SK-N-SH (cell line): ENCODE results near the gene KPTN. TPM values are rescaled to one million over a fixed set of nuclear protein-coding genes. Genes with fewer than 3 reads are reported as not detected.

Experiments used
- CTCF ChIA-PET: fragments of 300-600, 350-600 bp; formaldehyde crosslinking; extraction: SDS; loops from one replicate; lab custom pipeline; 2021; lab: Yijun Ruan, JAX
- POLR2A ChIA-PET: fragments of 350-600 bp; sonication (Branson Sonifier 250); formaldehyde crosslinking; extraction: SDS; loops from one replicate; lab custom pipeline; 2020; ENCODE audit warnings: antibody characterized with exemption, inconsistent platforms; lab: Yijun Ruan, JAX
- DNase-seq: peaks from one replicate; pipeline ENCODE4 v3.0.0; 2012
- H2AFZ ChIP-seq: fragments of 200-600 bp; sonication (generic); 2 replicates; pipeline ENCODE4 v1.8.1; 2016; ENCODE audit warnings: antibody characterized with exemption, mild to moderate bottlenecking, low read depth
- H3F3A ChIP-seq: fragments of 200-600 bp; sonication (generic); replicated peaks from 2 replicates; pipeline ENCODE3; 2016; ENCODE audit warnings: antibody characterized with exemption, mild to moderate bottlenecking; ENCODE audit not compliant: insufficient read depth
- H3K27ac ChIP-seq, 2 experiments: fragments of 200-500 bp in 1 of 2; fragments of 200-600 bp in 1 of 2; sonication (Bioruptor generic) in 1 of 2; sonication (generic), shearing (Covaris generic) in 1 of 2; 2 replicates each; pipeline versions ENCODE4 v1.5.1 to v1.6.1; 2014 to 2016; ENCODE audit warnings: low read depth in 2 of 2, inconsistent platforms in 1 of 2, low read length in 1 of 2, mild to moderate bottlenecking in 1 of 2, mixed read lengths in 1 of 2
- H3K27me3 ChIP-seq: fragments of 200-600 bp; sonication (generic), shearing (Covaris generic); 2 replicates; pipeline ENCODE4 v1.6.1; 2016; ENCODE audit warnings: mixed run types; ENCODE audit not compliant: insufficient read depth
- H3K36me3 ChIP-seq, 2 experiments: fragments of 200-500 bp in 1 of 2; fragments of 200-600 bp in 1 of 2; sonication (Bioruptor generic) in 1 of 2; sonication (generic) in 1 of 2; replicated peaks in 1 of 2; 2 replicates each; pipeline versions ENCODE3 to v1.5.1; 2014 to 2016; ENCODE audit warnings: low read length in 1 of 2, mild to moderate bottlenecking in 1 of 2; ENCODE audit not compliant: insufficient read depth in 2 of 2, control insufficient read depth in 1 of 2
- H3K4me1 ChIP-seq, 2 experiments: fragments of 200-500 bp in 1 of 2; fragments of 200-600 bp in 1 of 2; sonication (Bioruptor generic) in 1 of 2; sonication (generic), shearing (Covaris generic) in 1 of 2; 2 replicates each; pipeline versions ENCODE4 v1.5.1 to v1.6.1; 2014 to 2016; ENCODE audit warnings: low read depth in 1 of 2, low read length in 1 of 2, mixed run types in 1 of 2; ENCODE audit not compliant: insufficient read depth in 2 of 2, control insufficient read depth in 1 of 2
- H3K4me2 ChIP-seq: fragments of 200-600 bp; sonication (generic), shearing (Covaris generic); 2 replicates; pipeline ENCODE4 v1.6.1; 2017; ENCODE audit warnings: mixed run types
- H3K4me3 ChIP-seq, 2 experiments: fragments of 200-500 bp in 1 of 2; fragments of 200-600 bp in 1 of 2; sonication (Bioruptor generic) in 1 of 2; sonication (generic), shearing (Covaris generic) in 1 of 2; 2 replicates each; pipeline versions ENCODE4 v1.5.1 to v1.8.1; 2014 to 2016; ENCODE audit warnings: low read depth in 2 of 2, inconsistent platforms in 1 of 2, low read length in 1 of 2, mild to moderate bottlenecking in 1 of 2, mixed read lengths in 1 of 2, moderate library complexity in 1 of 2
- H3K79me2 ChIP-seq: fragments of 200-600 bp; sonication (generic); 2 replicates; pipeline ENCODE4 v1.8.1; 2017; ENCODE audit warnings: mild to moderate bottlenecking; ENCODE audit not compliant: insufficient read depth
- H3K9ac ChIP-seq: fragments of 200-600 bp; sonication (generic); 2 replicates; pipeline ENCODE4 v1.6.1; 2017; ENCODE audit warnings: mixed run types
- H3K9me2 ChIP-seq: fragments of 200-600 bp; sonication (generic); 2 replicates; pipeline ENCODE4 v1.6.1; 2017; ENCODE audit warnings: mixed run types
- H3K9me3 ChIP-seq: fragments of 200-600 bp; sonication (generic); 2 replicates; pipeline ENCODE4 v1.6.1; 2017; ENCODE audit warnings: mixed run types, mild to moderate bottlenecking, moderate library complexity
- H4K20me1 ChIP-seq: fragments of 200-600 bp; sonication (generic); 2 replicates; pipeline ENCODE4 v1.6.1; 2017; ENCODE audit warnings: mild to moderate bottlenecking, mixed run types; ENCODE audit not compliant: insufficient read depth
- CHD2 ChIP-seq: fragments of 150-350 bp; IDR thresholded peaks from 2 replicates; pipeline ENCODE4 v1.6.1; 2018; ENCODE audit warnings: low read length; ENCODE audit not compliant: partially characterized antibody
- CTCF ChIP-seq: fragments of 200-600 bp; sonication (generic); IDR thresholded peaks from 2 replicates; pipeline ENCODE4 v1.6.1; 2017; ENCODE audit warnings: antibody characterized with exemption, mild to moderate bottlenecking, moderate library complexity
- EZH2phosphoT487 ChIP-seq: fragments of 200-600 bp; sonication (generic); IDR thresholded peaks from 2 replicates; pipeline ENCODE4 v1.6.1; 2017; ENCODE audit warnings: low read depth, mixed run types, mild to moderate bottlenecking, antibody characterized with exemption, moderate library complexity, borderline replicate concordance
- FOSL2 ChIP-seq: IDR thresholded peaks from 2 replicates; pipeline ENCODE4 v1.4.0; 2012; ENCODE audit warnings: low read depth, mild to moderate bottlenecking, moderate library complexity, borderline replicate concordance
- FOXJ3 ChIP-seq: sonication (generic); formaldehyde crosslinking; IDR thresholded peaks from 2 replicates; pipeline ENCODE4 v1.5.1; 2020; ENCODE audit warnings: mild to moderate bottlenecking, missing genetic modification reagents
- FOXM1 ChIP-seq: IDR thresholded peaks from 2 replicates; pipeline ENCODE4 v1.4.0; 2012; ENCODE audit warnings: low read depth, mild to moderate bottlenecking
- GABPA ChIP-seq: IDR thresholded peaks from 2 replicates; pipeline ENCODE4 v1.4.0; 2012; ENCODE audit warnings: low read depth, mild to moderate bottlenecking
- MXI1 ChIP-seq: IDR thresholded peaks from 2 replicates; pipeline ENCODE4 v1.6.1; 2012; ENCODE audit warnings: mild to moderate bottlenecking, low read depth, low read length, improper control_type of control experiment
- NRF1 ChIP-seq: IDR thresholded peaks from 2 replicates; pipeline ENCODE4 v1.6.1; 2012; ENCODE audit warnings: low read depth, mild to moderate bottlenecking, low read length
- POLR2AphosphoS5 ChIP-seq: IDR thresholded peaks from 2 replicates; pipeline ENCODE4 v1.6.1; 2012; ENCODE audit warnings: low read depth, low read length
- RAD21 ChIP-seq: IDR thresholded peaks from 2 replicates; pipeline ENCODE4 v1.6.1; 2012; ENCODE audit warnings: mild to moderate bottlenecking, low read length
- RCOR1 ChIP-seq: fragments of 150-350 bp; IDR thresholded peaks from 2 replicates; pipeline ENCODE4 v1.6.1; 2017; ENCODE audit warnings: antibody characterized with exemption, low read length
- SIN3A ChIP-seq: IDR thresholded peaks from 2 replicates; pipeline ENCODE4 v1.6.1; 2012; ENCODE audit warnings: low read depth, mild to moderate bottlenecking, low read length, moderate library complexity, borderline replicate concordance
- SMC3 ChIP-seq: IDR thresholded peaks from 2 replicates; pipeline ENCODE4 v1.6.1; 2012; ENCODE audit warnings: low read depth, low read length, improper control_type of control experiment
- TAF1 ChIP-seq: IDR thresholded peaks from 2 replicates; pipeline ENCODE4 v1.6.1; 2012; ENCODE audit warnings: low read depth, mild to moderate bottlenecking, low read length, moderate library complexity, borderline replicate concordance
- TCF12 ChIP-seq: IDR thresholded peaks from 2 replicates; pipeline ENCODE4 v1.4.0; 2012
- TEAD4 ChIP-seq: IDR thresholded peaks from 2 replicates; pipeline ENCODE4 v1.4.0; 2012; ENCODE audit warnings: mild to moderate bottlenecking, borderline replicate concordance; ENCODE audit not compliant: insufficient read depth
- USF2 ChIP-seq: fragments of 150-350 bp; IDR thresholded peaks from 2 replicates; pipeline ENCODE4 v1.6.1; 2017; ENCODE audit warnings: antibody characterized with exemption, low read length, low read depth, borderline replicate concordance
- WGBS: methylation state at CpG from one replicate; pipeline ENCODE4 v1.1.6; 2017; ENCODE audit warnings: low lambda C conversion rate; 5-methylcytosine and 5-hydroxymethylcytosine counted together
- polyA plus RNA-seq, 3 experiments: library from polyadenylated mRNA; depleted of rRNA; stranded (reverse); fragments of >200 nt; gene quantifications; 2 replicates each; pipeline ENCODE4 v1.2.3, GENCODE V29; 2012
- TF ChIP-seq, protein P1 (sequence below): IDR thresholded peaks from 2 replicates; pipeline ENCODE4 v1.4.0; 2012; ENCODE audit warnings: low read depth, borderline replicate concordance
- TF ChIP-seq, protein P2 (sequence below): IDR thresholded peaks from 2 replicates; pipeline ENCODE4 v1.4.0; 2012; ENCODE audit warnings: low read depth, borderline replicate concordance
- TF ChIP-seq, protein P3 (sequence below): fragments of 150-350 bp; IDR thresholded peaks from 2 replicates; pipeline ENCODE4 v1.6.1; 2016; ENCODE audit warnings: mild to moderate bottlenecking, low read depth, low read length

Gene KPTN
- polyA plus RNA-seq, 1 of the 3 experiments (the other 2 are of a cell fraction): 15.8 TPM

DNA sequence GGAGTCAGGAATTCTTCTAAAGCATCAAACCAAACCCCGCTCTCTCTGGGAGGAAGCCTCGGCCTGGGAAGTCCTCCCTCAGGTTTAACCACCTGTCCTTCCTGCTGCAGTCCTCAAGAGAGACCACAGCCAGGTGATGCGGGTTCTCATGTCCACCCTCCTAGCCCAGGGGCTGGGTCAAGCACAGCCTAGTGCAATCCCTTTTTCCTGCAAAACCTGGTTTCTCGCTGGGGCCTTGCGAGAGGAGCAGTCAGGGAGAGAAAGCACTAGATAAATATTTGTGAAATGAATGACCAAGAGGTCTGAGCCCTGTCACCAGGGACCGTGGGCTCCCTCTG lies 14.7 kb downstream of the KPTN start (continued):
- TF ChIP-seq FOSL2: no peak
- TF ChIP-seq RCOR1: no peak
- TF ChIP-seq, protein P1, sequence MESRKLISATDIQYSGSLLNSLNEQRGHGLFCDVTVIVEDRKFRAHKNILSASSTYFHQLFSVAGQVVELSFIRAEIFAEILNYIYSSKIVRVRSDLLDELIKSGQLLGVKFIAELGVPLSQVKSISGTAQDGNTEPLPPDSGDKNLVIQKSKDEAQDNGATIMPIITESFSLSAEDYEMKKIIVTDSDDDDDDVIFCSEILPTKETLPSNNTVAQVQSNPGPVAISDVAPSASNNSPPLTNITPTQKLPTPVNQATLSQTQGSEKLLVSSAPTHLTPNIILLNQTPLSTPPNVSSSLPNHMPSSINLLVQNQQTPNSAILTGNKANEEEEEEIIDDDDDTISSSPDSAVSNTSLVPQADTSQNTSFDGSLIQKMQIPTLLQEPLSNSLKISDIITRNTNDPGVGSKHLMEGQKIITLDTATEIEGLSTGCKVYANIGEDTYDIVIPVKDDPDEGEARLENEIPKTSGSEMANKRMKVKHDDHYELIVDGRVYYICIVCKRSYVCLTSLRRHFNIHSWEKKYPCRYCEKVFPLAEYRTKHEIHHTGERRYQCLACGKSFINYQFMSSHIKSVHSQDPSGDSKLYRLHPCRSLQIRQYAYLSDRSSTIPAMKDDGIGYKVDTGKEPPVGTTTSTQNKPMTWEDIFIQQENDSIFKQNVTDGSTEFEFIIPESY: no peak

DNA sequence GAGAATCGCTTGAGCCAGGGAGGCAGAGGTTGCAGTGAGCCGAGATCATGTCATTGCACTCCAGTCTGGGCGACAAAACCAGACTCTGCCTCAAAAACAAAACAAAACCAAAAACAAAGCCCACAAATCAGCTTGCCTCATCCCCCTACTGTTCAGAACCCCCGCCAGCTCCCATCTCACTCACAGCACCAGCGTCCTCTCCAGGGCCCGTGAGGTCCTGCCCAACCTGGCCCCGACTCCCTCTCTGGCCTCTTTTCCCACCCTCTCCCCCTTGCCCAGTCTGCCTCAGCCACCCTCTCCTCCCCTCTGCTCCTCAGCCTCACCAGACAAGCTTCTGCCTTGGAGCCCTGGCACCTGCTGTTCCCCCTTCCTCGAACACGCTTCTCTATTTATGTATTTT lies 16.1 kb downstream of the KPTN start:
- Histone ChIP-seq H3K4me2 (no peak overlapping the region), H4K20me1 (no peaks in the 10 kb centered on the region), H3K4me1 (peaks cover 0 to 18% of the 10 kb centered on the region in 2 experiments; a peak in 1 of 4 replicates), H3K9ac (no peak overlapping the region), H3K27ac (no peak overlapping the region), H3K36me3 (no peaks in the 10 kb centered on the region), H3K79me2 (no peaks in the 10 kb centered on the region), H3K4me3 (no peak overlapping the region), H3K9me3 (no peaks in the 10 kb centered on the region), H3K9me2 (no peaks in the 10 kb centered on the region), H3K27me3 (peaks cover 6% of the 10 kb centered on the region; the same call in 1 of the 2 replicates), H2AFZ (no peak overlapping the region), H3F3A (peaks cover 3% of the 10 kb centered on the region)
- TF ChIP-seq TCF12 (no peak), SMC3 (no peak), USF2 (no peak), RAD21 (no peak), NRF1 (no peak), GABPA (no peak), TEAD4 (no peak), SIN3A (no peak), MXI1 (no peak), CTCF (no peak), EZH2phosphoT487 (no peak), POLR2AphosphoS5 (no peak), FOSL2 (no peak), TAF1 (no peak), CHD2 (no peak), FOXJ3 (CRISPR knock-in tag) (no peak), FOXM1 (no peak)
- TF ChIP-seq, protein P2, sequence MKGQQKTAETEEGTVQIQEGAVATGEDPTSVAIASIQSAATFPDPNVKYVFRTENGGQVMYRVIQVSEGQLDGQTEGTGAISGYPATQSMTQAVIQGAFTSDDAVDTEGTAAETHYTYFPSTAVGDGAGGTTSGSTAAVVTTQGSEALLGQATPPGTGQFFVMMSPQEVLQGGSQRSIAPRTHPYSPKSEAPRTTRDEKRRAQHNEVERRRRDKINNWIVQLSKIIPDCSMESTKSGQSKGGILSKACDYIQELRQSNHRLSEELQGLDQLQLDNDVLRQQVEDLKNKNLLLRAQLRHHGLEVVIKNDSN: no peak
- TF ChIP-seq, protein P3, sequence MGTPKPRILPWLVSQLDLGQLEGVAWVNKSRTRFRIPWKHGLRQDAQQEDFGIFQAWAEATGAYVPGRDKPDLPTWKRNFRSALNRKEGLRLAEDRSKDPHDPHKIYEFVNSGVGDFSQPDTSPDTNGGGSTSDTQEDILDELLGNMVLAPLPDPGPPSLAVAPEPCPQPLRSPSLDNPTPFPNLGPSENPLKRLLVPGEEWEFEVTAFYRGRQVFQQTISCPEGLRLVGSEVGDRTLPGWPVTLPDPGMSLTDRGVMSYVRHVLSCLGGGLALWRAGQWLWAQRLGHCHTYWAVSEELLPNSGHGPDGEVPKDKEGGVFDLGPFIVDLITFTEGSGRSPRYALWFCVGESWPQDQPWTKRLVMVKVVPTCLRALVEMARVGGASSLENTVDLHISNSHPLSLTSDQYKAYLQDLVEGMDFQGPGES: no peak
- DNase-seq: no peak
- WGBS: 74% methylated on average over 9 of the region's 9 CpGs
- CTCF ChIA-PET: interaction anchor here (1.1 to 1.6 kb wide), 4 partner anchors 16 to 231 kb away, joined by 4 to 7 read pairs (median 4); partner anchors contain the start of gene KPTN
- POLR2A ChIA-PET: interaction anchor here (0.6 kb wide), 1 partner anchor 248 kb away, joined by 3 read pairs; no protein-coding TSS in a partner anchor
